GM19455 (cell line): ENCODE data around the gene DCST1.

Experiments
- ATAC-seq: cut with Tn5 transposase; IDR thresholded peaks from one replicate; pipeline ENCODE4 v1.9.1; 2021; ENCODE audit not compliant: unreplicated experiment

DCST1 gene

GRCh38 chr1:155070721-155071569, 37.3 kb downstream of the DCST1 start:
- ATAC-seq: no peak

GRCh38 chr1:155071701-155072100, 38.1 kb downstream of the DCST1 start:
- ATAC-seq: no peak

DNA sequence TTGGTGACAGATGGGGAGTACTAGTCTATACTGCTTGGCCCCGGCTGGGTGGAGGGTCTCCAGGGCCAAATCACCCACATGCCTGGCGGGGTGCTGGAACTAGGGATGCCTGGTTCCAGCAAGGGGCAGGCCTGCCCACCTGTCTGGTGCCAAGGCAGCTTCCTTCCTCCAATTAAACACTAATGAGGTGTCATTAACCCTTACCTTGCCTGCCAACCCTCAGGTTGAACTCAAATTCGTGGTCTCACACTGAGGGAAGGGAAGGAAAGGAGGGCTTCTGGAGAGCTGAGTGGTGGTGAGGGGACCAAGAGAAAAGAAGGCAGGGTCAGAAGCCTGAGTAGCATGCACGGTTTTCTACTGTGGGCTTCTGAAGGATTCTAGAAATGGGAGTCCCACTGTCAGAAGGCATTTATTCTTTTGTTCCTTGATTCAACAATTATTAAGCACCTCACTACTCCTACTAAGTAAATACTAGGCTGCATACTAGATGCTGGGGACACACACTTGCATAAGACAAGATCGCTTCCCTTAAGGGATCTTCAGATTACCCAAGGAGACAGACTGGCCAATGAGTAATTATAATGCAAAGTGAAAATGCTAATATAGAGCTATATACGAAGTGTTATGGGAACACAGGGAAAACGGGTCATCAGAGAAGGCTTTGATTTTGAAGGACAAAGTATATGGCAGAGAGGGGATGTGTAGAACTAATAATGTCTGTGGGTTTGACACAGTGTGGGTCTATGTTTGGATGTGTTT, 39.1 kb downstream of the DCST1 start:
- no peak for ATAC-seq

DNA sequence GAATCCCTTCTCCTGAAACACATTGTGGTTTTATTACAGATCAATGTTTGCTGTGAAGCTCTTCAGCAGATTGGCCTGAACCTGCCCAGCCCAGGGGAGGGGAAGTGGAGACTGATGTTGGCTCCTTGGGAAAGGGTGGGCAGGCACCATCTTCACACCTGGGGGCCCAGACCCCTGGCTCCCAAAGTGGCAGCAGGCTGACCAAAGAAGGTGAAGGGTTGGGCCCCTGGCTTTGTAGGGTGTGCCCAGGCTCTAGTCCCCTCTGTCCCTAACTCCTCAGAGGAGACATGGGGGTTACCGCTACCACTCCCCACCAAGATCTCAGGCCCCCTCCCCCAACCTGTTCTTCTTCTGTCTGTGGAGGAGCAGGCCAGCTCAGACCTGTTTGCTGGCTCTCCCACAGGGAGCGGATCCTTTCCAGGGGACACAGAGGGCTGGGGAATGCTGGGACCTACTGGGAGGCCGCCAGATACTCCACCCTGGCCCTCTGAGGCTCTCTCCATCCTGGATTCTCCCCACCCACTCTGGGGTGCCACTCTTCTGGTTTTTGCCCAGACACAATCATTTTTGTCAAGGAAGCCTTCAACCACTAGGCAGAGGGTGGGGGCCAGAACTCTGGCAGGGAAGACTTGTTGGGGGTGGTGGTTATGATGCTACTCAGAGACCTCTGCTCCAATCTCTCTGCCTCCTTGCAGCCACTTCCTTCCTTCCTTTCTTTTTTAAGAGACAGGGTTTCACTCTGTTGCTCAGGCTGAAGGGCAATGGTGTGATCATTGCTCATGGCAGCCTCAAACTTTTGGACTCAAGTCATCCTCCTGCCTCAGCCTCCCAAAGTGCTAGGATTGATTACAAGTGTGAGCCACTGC, 40.0 kb downstream of the DCST1 start:
- ATAC-seq: no peak

GRCh38 chr1:155075535-155075934, 41.9 kb downstream of the DCST1 start:
- no peak for ATAC-seq

- no peak for ATAC-seq
These were observed 42.7 kb downstream of the DCST1 start for GRCh38 chr1:155076371-155076770.

DNA sequence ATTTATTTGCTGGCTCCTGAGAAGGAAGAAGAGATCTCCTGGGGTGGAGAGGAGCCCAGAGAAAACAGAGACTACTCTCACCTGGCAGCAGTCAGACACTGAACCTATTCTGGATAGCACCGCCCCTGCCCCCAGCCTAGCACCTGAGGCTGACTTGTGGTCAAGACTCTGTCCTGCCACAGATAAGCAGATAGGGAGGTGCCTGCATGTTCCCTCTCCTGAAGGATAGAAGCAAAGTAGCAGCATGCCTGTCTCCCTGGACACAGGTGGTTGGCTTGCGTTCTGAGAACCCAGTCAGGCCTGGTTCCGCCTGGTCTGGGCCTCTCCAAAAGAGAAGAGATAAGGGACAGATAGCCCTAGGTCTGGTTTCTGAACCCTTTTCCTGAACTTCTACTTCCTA, 43.7 kb downstream of the DCST1 start:
- no peak for ATAC-seq

- no peak for ATAC-seq
These were observed 44.3 kb downstream of the DCST1 start for GRCh38 chr1:155077758-155078445.

GRCh38 chr1:155078469-155079209, 45.0 kb downstream of the DCST1 start, which contains the start of gene EFNA3:
Gene EFNA3, plus strand, starts transcription at chr1:155078837. Its CDS starts 105 bp downstream, at chr1:155078942.
- no peak for ATAC-seq

DNA sequence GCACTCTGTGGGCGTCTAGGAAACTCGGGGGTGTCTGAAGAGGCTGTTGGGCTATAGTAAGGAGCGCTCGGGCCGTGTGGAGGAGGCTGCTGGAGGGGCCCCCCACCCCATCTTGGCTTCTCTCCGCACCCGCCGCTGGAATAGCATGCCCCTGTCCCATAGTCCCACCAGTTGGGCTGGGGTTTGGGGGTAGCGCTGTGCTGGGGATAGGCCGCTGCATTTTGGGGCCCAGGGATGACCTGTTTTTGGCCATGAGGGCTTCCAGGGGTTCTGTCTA, 45.5 kb downstream of the DCST1 start:
- no peak for ATAC-seq

GRCh38 chr1:155079487-155080311, 46.1 kb downstream of the DCST1 start:
- ATAC-seq: no peak

DNA sequence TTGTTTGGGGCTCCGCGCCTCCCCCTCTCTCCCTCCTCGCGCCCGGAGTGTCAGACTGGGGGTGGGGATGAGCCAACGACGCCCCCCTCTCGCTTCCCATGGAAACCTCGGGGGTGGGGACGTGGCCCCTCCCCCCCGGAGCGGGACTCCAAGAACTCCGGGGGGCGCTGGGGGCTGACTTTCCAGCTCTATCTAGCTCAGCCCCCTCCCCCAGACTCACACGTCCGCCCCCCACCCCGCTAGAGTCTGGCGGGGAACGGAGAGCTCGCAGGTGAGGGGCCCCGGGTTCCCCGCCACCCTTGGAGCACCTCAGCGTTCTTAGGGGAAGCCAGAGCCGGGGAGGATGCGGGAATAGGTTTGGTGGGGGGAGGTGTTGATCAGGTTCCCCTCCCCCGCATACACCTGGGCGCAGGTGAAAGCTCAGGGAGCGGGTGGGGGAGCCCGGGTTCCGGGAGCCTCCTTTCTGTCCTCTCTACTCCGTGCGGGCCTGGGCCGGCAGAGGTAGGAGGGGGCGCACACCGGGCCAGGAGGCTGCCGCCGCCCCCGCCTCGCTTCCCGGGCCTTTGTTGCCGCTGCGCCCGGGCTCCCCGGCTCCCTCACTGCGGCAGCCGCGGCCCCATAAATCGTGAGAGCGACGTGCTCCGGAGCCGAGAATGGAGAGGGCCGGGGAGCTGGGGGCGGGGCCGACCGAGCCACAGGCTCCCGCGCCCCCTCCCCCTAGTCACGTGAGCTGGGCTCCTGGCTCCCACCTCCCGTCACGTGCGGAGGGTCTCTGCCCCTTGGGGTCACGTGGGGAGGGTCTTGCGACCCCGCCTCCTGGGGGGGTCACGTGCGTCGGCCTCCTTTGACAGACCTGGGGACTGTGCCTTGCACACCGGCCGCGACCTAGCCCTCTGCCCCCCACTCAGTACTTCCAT, 46.9 kb downstream of the DCST1 start:
- no peak for ATAC-seq

DNA sequence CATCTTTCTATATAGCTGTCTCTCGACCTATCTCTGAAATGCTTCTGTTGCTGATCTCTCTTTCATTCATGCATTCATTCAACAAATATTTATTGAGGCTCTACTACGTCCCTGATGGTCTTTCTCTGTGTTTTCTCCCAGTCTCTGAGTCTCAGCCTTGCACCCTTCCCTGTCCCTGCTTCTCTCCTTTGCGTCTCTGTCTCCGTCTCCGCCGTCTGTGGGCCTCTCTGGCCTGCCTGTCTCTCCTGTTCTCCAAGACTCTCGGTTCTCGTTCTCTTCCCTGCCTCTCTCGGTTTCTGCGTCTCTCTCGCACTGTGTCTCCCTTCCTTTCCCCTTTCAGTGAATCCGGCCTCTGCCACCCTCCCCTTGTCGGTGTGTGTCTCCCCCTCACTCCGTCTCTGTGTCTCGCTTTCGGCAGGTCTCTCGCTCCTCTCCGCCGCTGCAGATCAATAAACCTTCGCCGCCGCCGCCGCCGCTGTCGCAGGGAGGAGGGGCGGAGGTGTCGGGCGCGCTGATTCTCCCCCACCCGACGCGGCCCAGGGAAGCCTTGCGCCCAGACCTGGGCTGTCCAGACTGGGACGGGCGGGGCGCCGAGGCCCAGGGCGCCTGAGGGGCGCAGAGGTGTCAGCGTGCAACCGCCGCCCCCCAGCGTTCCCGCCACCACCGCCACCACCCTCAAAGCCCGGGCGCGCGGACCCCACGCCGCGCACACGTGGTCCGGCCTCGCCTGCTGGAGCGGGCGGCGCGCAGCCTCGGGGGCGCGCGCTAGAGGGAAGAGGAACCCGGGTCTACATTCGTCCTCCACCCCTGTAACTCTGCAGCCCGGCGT, 48.1 kb downstream of the DCST1 start:
- ATAC-seq: no peak

- no peak for ATAC-seq
These were observed 48.9 kb downstream of the DCST1 start for GRCh38 chr1:155082301-155083051.

- ATAC-seq: no peak
These were observed 49.5 kb downstream of the DCST1 start for GRCh38 chr1:155083052-155083541.

- no peak for ATAC-seq
These were observed 50.5 kb downstream of the DCST1 start for GRCh38 chr1:155083865-155084721.
